ENCODE results near the gene SPRED1. TPM values are rescaled to one million over a fixed set of nuclear protein-coding genes. Genes with fewer than 3 reads are reported as not detected.

The SPRED1 gene
- total and polyA plus RNA-seq, 9 of the 15 experiments (the other 6 are each of a cell fraction or from before 2014, with no cell fraction given), result 2.8 to 17.4 (median 7.9) TPM

- TF ChIP-seq HINFP (tag; conservative IDR thresholded peaks at IDR 0.05; ENCODE audit: low read depth), result no peak
- TF ChIP-seq MECOM (CRISPR knock-in tag; IDR thresholded peaks at IDR 0.05), result no peak
- TF ChIP-seq MBD1 (CRISPR knock-in tag; IDR thresholded peaks at IDR 0.05), result no peak
- TF ChIP-seq E2F8 (IDR thresholded peaks at IDR 0.05; ENCODE audit: low read depth, partially characterized antibody), result no peak
- TF ChIP-seq MYNN (IDR thresholded peaks at IDR 0.05), result no peak
- no peak for TF ChIP-seq MYNN (CRISPR knock-in tag; IDR thresholded peaks at IDR 0.05)
- TF ChIP-seq USF1 (CRISPR knock-in tag; IDR thresholded peaks at IDR 0.05), result no peak
- no peak for TF ChIP-seq CREB3 (tag; conservative IDR thresholded peaks at IDR 0.05; ENCODE audit: low read depth)
- no peak for TF ChIP-seq E2F3 (CRISPR knock-in tag; IDR thresholded peaks at IDR 0.05)
- no peak for TF ChIP-seq NR2C1 (IDR thresholded peaks at IDR 0.05)
- TF ChIP-seq NR2C1 (tag; IDR thresholded peaks at IDR 0.05), result no peak
- no peak for TF ChIP-seq MCM2 (IDR thresholded peaks at IDR 0.05; ENCODE audit: low read depth)
- no peak for TF ChIP-seq CBFA2T2 (conservative IDR thresholded peaks at IDR 0.05)
Measured at GRCh38 chr15:38294126-38294525, 41.5 kb downstream of the SPRED1 start (continued).
